Muscle layer of colon (tissue), 2 donors: ENCODE measurements around the gene SRGAP2B.
"Not testable (repeated sequence)": the region's sequence is repeated elsewhere in the genome, so short reads cannot be mapped to it uniquely, and the experiment has no call there.

Experiments
- H3K27ac ChIP-seq: one replicate; pipeline ENCODE4 v1.7.0; 2013; ENCODE audit warnings: low read depth, mild to moderate bottlenecking, low read length, moderate library complexity
- H3K27me3 ChIP-seq, 2 donors: one replicate each; pipeline ENCODE4 v1.7.0; 2013; ENCODE audit warnings: low read length in 2 of 2, mild to moderate bottlenecking in 2 of 2; ENCODE audit not compliant: insufficient read depth in 2 of 2, control insufficient read depth in 1 of 2
- H3K36me3 ChIP-seq: one replicate; pipeline ENCODE4 v1.7.0; 2013; ENCODE audit warnings: mild to moderate bottlenecking, low read length; ENCODE audit not compliant: insufficient read depth
- H3K4me1 ChIP-seq: one replicate; pipeline ENCODE4 v1.7.0; 2013; ENCODE audit warnings: mild to moderate bottlenecking, low read length; ENCODE audit not compliant: insufficient read depth
- H3K4me3 ChIP-seq, 2 donors: one replicate each; pipeline ENCODE4 v1.7.0; 2013; ENCODE audit warnings: low read length in 2 of 2, low read depth in 1 of 2, mild to moderate bottlenecking in 1 of 2, moderate library complexity in 1 of 2
- H3K9ac ChIP-seq: one replicate; pipeline ENCODE4 v1.7.0; 2013; ENCODE audit warnings: low read length
- H3K9me3 ChIP-seq: one replicate; pipeline ENCODE4 v1.7.0; 2013; ENCODE audit warnings: mild to moderate bottlenecking, low read length
- donor health status: abdominal sarcoma.
- donor health status: Adenocarcinoma of cecum.

Gene SRGAP2B

DNA sequence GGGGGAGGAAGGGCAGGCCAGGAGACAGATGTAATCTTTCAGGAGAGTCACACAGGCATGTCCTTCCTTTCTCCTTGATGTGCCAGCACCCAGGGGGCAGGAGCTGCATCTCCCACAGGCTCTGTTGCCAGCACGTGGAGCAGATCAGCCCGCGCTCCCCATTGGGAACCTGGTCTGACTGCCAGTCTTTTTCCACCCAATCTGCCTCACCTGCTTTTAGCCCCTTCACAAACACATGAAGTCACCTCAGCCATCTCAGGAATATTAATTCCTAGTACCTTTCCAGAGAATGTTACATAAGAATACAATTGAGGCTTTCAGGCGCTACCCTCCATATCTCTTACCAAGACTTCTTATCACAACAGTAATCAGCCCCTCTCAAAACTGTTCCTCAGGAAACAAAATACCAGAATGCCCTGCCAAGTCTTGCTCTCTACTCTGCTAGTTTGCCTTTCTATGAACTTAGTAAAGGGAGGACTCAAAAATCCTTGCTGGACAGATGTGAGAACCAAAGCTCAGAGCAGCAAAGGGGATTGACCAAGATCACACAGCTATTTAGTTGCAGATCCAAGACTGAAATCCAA, 94.3 kb downstream of the SRGAP2B start:
- H3K9me3 ChIP-seq, H3K9ac ChIP-seq, H3K36me3 ChIP-seq, H3K27ac ChIP-seq, H3K4me1 ChIP-seq, H3K27me3 ChIP-seq, H3K4me3 ChIP-seq: not testable (repeated sequence)

DNA sequence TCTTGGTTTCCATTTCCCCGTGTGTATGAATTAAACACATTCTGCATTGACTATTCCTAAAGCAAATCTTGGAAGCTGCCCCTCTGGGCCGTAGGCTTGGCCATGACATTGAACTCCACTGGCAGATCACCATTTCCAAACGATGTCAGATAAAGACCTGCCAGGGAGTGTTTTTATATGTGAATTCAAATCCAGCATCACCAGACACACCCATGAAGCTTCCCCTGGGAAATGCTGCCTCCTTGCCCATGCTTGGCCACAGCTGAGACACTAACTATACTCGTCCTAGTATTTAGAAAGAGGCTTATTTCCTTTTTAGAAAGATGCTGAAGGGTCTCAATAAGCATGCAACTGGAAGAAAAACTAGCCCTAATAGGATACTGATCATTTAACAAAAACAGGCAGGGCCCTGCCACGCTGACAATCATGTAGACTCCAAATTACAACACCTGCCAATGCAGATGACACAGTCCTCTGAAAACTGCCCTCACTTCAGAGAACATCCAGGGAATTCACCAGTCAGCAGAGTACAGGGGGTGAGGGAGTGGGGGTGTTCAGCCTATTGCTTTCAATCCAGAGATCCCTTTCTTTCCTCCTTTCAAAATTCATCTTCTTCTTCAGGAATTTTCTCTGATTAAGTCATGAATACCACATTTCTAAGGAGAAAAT, 94.9 kb downstream of the SRGAP2B start:
- H3K36me3 ChIP-seq, H3K27me3 ChIP-seq, H3K27ac ChIP-seq, H3K9ac ChIP-seq, H3K9me3 ChIP-seq, H3K4me3 ChIP-seq, H3K4me1 ChIP-seq: not testable (repeated sequence)

DNA sequence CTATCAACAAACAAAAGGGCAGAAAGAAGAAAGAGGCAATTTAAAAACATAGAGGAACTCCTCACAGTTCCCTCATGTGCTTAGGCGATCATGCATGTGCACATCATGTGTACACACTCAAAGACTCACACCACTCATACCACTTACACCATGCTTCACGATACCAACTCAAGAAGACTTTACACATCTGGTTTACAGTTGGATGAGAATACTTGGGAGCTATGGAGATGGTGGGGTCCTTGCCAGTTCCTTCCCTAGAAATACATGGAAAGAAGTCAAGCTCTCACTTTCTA, 96.2 kb downstream of the SRGAP2B start:
- H3K36me3 ChIP-seq, H3K27ac ChIP-seq: not testable (repeated sequence)

DNA sequence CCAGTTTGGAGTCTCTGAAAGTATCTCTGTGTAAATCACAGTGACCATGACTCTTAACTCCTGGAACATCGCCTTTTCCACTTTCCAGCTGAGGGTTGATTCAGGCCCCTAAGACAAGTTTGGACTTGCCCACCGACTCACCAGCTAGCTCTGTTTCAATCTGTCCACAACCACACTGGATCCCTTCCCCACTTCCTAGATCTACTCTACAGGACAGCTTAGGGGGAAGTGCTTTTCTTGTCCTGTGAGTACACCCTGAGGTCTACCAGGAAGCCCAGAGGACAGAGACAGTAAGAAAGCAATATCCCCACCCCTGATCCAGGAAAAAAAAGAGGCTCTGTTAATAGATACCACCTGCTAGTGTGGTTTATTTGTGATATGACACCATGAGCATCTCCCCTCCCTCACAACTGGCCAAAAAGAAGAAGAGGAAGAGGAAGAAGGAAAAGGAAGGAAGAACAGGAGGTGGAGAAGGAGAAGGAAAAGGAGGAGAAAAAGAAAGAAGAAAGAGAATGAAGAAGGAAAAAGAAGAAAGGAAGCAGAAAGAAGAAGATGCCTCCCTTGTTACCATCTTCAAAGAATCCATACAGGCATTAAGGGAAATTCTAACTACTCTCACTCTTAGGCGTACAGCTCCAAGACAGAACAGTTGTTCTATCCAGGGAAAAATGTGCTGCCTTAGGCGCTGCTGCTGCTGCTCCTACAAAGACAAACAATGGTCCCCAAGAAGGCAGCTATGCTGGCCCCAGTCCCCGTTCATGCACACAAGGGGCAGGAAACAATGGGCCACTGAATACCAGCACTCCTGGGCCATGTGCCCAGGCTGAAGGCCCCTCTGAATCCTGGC, 96.8 kb downstream of the SRGAP2B start:
- H3K9me3 ChIP-seq, H3K9ac ChIP-seq, H3K27me3 ChIP-seq, H3K27ac ChIP-seq, H3K36me3 ChIP-seq, H3K4me1 ChIP-seq, H3K4me3 ChIP-seq: not testable (repeated sequence)

More for the DNA sequence above, 96.2 kb downstream of the SRGAP2B start:
- not testable (repeated sequence) for H3K4me1 ChIP-seq, H3K4me3 ChIP-seq, H3K27me3 ChIP-seq, H3K9me3 ChIP-seq, H3K9ac ChIP-seq

DNA sequence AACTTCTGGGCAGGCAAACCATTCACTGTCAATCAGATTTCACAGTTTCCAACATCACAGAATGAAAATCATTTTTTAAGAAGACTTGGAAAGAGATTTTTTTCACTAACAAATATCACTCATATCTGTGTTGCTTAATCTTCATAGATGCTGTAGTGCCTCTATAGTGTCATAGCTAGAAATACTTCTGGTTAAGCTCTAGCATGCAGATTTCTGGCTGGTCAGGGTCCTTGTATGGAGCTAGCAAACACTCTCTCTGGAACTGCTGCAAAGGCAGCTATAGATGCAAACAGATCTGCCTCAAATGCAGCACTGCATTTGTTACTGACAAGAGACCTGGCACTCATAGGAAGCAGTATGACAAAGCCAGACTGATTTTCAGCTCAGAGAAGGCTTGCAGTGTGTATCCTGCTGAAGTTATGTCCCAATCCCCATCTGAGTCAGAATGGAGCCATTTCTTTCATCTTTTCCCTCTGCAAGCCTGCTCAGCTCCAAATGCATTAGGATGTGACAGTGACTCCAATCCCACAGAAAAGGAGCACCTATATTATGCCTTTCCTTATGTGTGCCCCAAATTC, 99.2 kb downstream of the SRGAP2B start:
- H3K4me1 ChIP-seq, H3K9me3 ChIP-seq, H3K9ac ChIP-seq, H3K36me3 ChIP-seq, H3K4me3 ChIP-seq, H3K27ac ChIP-seq, H3K27me3 ChIP-seq: not testable (repeated sequence)

DNA sequence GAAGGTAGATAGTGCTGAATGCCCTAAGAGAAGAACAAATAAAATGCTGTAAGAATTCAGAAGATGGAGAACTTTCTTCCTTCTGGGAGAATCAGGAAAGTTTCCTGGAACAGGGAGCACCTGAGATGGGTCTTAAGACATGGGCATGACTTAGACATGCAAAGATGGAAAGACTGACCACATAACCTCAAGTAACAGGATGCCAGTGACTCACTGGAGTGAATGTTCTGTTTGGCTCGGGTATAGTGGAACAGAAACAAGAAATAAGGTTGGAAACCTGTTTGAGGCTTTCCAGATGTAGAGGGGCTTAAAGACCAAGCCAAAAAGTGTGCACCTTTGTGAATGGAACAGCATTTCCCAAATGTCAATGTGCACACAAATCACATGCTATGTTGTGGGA, 102.2 kb downstream of the SRGAP2B start:
- not testable (repeated sequence) for H3K4me3 ChIP-seq, H3K27ac ChIP-seq, H3K9ac ChIP-seq, H3K9me3 ChIP-seq, H3K36me3 ChIP-seq, H3K4me1 ChIP-seq, H3K27me3 ChIP-seq

DNA sequence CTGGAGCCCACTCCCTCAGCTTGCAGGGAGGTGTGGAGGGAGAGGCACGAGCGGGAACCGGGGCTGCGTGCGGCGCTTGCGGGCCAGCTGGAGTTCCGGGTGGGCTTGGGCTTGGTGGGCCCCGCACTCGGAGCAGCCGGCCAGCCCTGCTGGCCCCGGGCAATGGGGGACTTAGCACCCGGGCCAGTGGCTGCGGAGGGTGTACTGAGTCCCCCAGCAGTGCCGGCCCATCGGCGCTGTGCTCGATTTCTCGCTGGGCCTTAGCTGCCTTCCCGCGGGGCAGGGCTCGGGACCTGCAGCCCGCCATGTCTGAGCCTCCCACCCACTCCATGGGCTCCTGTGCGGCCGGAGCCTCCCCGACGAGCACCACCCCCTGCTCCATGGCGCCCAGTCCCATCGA, 104.5 kb downstream of the SRGAP2B start:
- not testable (repeated sequence) for H3K36me3 ChIP-seq, H3K9me3 ChIP-seq, H3K27ac ChIP-seq, H3K4me1 ChIP-seq, H3K27me3 ChIP-seq, H3K9ac ChIP-seq, H3K4me3 ChIP-seq

DNA sequence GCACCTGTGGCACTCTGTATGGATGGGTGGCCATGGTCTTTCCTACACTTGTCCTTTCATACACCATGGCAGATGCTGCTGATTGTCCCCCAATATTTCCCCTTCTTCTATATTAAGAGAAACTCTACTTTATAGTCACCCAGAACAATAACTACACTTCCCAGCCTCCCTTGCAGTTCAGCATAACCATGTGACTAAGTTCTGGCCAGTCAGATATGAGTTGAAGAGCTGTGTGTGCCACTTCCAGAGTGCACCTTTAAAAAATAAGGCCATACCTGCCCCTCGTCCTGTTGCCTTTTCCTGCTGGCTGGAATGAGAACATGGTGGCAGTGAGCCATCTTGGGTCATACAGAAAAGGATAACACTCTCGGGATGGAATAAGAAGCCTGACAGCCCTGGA, 108.0 kb downstream of the SRGAP2B start:
- H3K9me3 ChIP-seq, H3K36me3 ChIP-seq, H3K27me3 ChIP-seq, H3K27ac ChIP-seq, H3K4me1 ChIP-seq, H3K4me3 ChIP-seq, H3K9ac ChIP-seq: not testable (repeated sequence)

DNA sequence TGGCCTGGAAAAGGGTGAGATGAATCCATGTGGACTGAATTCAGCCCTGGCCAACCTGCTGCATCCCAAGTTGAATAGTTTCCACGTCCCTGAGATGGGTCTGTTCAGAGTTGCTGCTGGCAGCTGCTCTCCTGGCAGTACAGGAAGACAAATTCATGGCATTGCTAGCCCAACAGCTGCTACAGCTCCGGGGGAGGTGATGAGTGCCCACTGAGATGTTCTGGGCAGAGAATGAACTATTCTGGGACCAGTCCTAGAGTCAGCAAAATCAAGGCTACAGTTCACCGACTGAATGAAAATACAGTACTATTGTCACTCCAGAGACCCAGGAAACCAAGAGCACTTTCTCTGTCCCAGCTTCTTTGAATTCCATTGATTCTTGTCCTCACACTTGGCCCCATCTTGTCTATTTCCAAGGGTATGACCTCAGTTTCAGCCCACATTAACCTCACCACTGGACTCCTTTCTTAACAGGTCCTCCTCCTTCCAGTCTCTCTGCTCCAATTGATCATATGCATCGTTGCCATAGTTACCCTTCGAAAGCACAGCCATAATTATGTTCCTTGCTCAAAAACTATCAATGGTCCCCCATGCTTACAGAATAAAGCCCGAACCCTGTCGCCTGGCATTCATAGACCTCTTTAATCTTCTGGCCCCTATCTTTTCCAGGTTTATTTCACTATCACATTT, 108.8 kb downstream of the SRGAP2B start:
- H3K4me3 ChIP-seq, H3K27me3 ChIP-seq, H3K27ac ChIP-seq, H3K4me1 ChIP-seq, H3K36me3 ChIP-seq, H3K9me3 ChIP-seq, H3K9ac ChIP-seq: not testable (repeated sequence)

DNA sequence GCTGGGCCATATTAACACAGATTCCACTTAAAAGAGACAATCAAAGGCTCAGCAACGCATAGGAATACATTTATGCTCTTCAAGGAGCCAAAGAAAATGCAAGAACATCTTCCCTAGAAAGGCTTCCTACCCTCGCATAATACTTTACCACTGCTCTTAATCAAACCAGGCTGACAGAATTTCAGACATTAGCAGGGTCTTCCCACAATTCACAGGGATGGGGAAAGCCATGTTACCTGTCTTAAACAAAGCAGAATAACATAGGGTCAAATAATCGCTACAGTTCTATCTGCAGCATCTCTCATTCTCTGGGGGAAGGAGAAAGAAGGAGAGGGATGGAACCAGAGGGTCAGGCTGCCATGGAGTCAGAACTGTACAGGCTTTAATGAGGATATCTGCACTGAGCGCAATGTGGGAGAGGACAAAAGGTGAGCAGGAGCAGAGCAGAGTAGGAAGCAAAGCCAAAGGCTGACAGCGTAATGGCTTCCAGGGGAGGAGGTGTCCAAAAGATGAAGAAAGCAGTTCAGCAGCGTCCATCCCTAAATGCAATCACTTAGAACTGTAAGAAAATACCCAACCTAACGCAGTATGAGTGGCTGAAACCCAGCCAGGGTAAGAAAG, 109.5 kb downstream of the SRGAP2B start:
- not testable (repeated sequence) for H3K9me3 ChIP-seq, H3K4me1 ChIP-seq, H3K4me3 ChIP-seq, H3K27me3 ChIP-seq, H3K36me3 ChIP-seq, H3K9ac ChIP-seq, H3K27ac ChIP-seq

DNA sequence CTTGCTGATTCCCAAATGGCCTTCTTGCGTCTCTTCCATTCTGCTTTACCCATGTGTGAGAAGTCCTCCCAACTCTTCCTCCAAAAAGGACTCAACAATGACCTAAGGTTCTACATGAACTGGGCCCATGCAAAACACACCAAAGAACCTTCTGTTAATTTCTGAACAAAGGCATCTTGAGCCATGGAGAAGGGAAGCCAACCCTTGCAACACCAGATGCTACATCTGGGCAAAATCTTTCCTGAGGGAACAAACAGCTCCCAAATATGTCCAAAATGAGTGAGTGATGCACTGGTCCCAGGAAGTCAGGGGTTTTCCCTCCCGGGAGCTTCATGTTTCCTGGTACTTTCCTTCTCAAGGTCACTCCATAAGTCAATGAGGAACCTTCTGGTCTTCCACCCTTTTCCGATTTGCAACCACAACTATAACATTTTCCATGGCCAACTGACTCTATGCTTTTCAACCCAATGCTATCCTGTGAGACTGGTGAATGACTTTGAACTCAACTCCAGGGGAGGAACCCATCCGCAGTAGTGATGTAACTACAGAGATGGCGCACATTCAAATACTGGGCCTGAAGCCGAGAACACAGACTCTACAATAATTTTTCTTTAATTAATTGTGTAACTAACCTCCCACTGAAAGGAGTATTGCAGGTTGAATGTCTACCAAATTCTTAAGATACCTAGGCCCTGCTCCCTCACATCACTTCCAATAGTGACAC, 112.2 kb downstream of the SRGAP2B start:
- not testable (repeated sequence) for H3K27ac ChIP-seq, H3K4me3 ChIP-seq, H3K27me3 ChIP-seq, H3K4me1 ChIP-seq, H3K9ac ChIP-seq, H3K9me3 ChIP-seq, H3K36me3 ChIP-seq
